ENCODE results near the gene ZNF736.
A peak's percentile ranks its signal among the peaks of the same experiment; 100 is the strongest.

DNA sequence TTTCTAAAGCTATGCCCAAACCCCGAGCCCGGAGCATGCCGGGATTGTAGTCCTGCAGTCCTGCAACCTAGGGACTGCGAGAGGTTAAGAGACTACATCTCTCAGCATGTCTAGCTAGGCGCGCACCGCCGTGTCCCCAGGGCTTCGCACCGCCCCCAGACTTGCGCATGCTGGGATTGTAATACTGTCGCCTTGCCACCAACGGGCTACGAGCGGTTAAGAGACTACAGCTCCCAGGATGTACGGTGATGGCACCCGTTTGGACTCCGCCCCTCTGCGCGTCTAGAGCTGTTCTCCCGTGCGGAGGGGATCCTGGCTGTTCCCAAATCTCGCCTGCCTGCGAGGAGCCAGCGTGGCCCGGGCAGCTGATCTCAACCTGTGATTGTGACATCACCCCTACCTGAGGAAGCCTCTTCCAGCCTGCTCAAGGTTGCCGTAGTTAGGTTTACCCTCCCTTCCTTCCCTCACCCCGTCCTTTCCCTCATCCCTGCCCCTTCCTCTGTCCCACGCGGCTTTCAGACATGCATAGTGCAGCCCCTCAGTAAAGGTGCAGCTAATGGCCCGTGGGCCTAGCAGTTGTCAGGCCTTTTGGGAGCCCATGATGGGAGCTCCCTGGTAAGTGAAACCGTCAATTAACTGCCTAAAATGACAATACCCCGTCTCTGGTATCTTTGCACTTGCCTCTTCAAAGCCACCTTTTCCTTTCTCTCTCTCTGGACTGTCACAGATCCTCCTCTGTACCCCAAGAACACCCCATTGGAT lies 6.3 kb upstream of the ZNF736 start:
- peak in 2 of 4 experiments; percentile 22 to 51 for TF ChIP-seq CTCF (IDR thresholded peaks at IDR 0.05)
- peak in 1 of 2 donors; percentile 26 for TF ChIP-seq POLR2A (IDR thresholded peaks at IDR 0.05)
- peak; percentile 70 for TF ChIP-seq POLR2AphosphoS5 (IDR thresholded peaks at IDR 0.05)
- TF ChIP-seq EP300 (IDR thresholded peaks at IDR 0.05) = no peak
